T-helper 1 cell (primary cell): ENCODE data around the gene AMELX.

Source experiments
- DNase-seq, 5 donors: peaks; one replicate each; pipeline ENCODE4 v3.0.0-alpha.2; 2012 to 2020
- total RNA-seq, 4 donors: gene quantifications; one replicate each; lab custom pipeline; 2026; lab: John Stamatoyannopoulos, UW

The AMELX gene
- total RNA-seq, result 0 reads per million in 4 donors

- DNase-seq, result no peak
Observed at GRCh38 chrX:11293113-11293512, at the start of gene AMELX. Gene AMELX, plus strand, starts transcription at chrX:11293413. Its CDS starts 1,376 bp downstream, at chrX:11294789.

DNA sequence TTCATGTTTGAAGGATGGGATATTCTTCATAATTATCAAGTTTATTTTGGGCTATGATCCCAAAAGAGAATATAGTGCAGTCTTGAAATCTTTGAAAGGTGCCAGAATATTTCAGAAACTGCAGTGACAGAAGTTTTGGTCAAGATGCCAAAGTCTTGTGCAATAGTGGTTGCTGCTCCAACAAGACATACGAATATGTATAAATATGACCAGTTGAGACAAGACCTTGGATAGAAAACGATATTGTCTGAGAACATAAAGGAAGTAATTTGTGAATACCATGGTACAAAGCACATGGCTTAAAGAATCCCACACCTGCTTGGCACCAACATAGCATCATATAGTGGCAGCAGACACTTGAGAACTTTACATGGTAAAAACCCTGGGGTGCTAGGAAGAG is 48.6 kb upstream of the AMELX start:
- no peak for DNase-seq

GRCh38 chrX:11254417-11255109 is 38.6 kb upstream of the AMELX start:
- no peak for DNase-seq

DNA sequence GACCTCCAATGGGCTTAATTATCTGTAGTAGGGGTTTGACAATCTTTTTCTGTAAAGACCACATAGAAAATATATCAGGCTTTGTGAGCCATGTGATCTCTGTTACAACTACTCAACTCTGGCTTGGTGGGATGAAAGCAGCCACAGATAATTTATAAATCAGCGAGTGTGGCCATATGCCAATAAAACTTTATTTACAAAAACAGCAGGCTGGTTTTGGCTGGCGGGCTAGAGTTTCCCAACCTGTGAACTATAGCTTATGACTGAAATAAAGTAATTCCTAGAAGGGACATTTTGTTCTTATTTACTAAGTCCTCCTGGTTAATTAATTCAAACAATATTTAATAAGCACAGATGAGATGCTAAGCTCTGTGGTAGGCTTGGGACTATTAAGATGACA is 35.9 kb upstream of the AMELX start:
- DNase-seq, result no peak

GRCh38 chrX:11257711-11258110 is 35.5 kb upstream of the AMELX start:
- no peak for DNase-seq

DNA sequence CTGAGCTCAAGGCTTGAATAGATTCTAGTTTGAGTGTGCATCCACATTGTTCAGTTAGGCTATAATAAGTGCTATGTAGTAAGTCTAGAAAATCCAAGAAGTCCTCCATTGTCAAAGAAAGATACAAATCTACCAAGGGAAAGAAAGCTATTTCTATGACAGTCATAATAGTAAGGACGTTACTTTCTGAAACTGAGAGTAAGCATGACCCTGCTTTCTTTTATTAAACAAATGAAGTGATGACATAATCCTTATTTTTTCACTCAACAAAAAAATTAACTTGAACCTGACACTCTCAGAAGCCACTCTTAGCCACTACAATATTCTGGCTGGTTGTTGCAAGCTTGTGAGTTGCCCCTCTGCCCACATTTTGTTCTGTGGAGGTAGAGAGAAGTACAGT is 33.8 kb upstream of the AMELX start:
- DNase-seq, result no peak

DNA sequence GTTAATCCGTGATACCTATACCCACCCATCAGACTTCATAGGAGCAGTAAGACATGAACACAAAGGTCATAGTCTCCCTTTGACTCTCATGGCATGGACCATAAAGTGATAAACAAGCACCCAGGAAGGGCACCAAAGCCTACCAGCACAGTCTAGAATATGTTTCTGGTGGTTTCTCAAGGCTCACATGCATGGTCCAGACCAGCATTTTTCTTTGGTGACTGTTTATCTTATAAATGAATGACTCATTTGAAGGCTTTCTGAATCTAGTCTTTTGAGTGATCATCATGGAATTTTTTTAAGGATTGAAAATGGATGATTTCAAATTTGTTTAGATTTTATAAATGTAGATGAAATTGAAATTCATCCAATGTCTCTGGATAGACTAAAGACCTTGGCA is 32.0 kb upstream of the AMELX start:
- no peak for DNase-seq

DNA sequence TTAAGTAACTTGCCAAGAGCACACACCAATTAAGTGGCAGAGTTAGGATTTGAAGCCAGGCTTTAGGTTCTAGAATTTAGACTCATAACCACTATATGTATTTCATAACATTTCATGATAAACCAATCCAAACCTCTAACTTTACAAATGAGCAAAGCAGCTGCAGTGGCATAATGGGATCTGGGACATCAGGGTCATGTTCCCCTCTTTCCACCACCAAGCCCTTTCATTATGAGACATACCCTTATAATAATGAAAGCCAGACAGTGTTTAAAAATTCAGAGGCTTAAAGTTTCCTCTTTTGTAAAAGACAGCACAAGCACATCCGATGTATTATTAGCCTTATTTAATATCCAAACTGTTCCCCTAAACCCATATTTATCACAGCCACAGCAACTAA is 28.3 kb upstream of the AMELX start:
- DNase-seq, result no peak

DNA sequence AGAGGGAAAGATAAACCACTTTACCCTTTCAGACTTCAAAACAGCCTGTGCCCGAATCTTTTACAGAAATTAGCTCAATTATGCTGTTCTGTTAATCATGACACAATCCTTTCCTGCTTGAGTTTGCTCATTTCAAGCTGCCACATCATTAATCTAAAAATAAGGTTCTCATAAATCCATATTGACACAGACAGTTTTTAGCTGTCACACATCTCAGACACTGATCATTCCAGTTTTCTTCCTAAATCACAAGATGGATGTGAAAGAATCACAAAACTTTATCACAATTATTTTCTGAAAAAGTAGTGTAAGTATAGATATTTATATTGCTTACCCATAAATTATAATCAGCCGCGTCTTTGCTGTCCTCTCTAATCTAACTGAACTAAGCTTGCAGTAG is 27.9 kb upstream of the AMELX start:
- no peak for DNase-seq

GRCh38 chrX:11266573-11267003 is 26.6 kb upstream of the AMELX start:
- no peak for DNase-seq

DNA sequence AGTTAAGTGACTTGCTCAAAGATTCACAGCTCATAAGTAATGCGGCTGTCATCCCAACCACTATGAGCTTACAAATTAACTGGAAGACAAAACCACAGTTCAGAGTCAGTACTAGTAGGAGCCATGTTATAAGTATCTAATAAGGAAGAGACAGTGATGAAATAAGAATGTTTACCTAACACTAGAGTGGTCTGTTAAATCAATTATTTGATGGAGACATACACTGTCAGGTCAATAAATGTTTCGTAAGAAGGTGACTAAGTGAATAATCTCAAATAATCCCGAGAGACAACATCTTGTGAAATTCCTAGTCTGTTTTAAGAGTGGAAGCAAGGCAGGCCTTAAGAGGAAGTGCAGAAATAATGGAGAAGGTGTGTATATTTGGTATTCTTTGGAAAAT is 25.8 kb upstream of the AMELX start:
- DNase-seq, result no peak

GRCh38 chrX:11269006-11269405 is 24.2 kb upstream of the AMELX start:
- no peak for DNase-seq

DNA sequence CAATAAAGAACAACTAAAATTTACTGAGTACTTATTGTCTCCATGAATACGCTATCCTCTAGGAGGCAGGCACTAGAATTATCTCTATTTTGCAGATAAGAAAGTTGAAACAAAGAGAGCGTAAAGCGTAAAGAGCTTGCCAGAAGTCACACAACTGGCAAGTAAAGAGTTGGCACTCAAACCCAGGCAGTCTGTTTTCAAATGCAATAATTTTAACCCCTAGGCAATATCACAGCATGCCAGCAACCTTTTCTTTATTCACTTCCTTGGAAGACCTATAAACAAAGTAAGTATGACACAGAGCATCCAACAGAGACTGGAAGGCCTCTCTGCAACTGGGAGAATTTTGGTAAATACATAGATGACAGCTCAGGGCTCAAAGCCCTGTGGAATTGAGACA is 23.2 kb upstream of the AMELX start:
- DNase-seq, result no peak

DNA sequence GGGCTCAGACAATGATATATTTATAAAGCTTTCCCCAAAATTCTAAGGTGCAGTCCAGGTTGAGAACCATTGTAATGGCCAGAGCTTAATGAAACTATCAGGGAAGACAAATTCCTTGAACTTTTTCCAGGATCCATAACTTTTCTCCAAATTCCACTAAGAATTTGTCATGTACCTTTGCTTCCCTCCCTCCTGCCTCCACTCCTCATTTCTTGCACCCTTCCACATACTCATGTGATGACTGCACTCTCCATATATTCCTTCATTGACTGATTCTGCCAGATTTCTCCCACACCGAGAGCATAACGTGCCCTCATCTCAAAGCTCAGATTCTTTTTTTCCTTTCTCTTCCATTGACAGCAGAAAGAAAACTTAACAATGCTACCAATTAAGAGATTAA is 20.9 kb upstream of the AMELX start:
- DNase-seq, result no peak

- DNase-seq, result no peak
Observed at GRCh38 chrX:11272863-11273262, 20.4 kb upstream of the AMELX start.

GRCh38 chrX:11273544-11273943 is 19.7 kb upstream of the AMELX start:
- no peak for DNase-seq

DNA sequence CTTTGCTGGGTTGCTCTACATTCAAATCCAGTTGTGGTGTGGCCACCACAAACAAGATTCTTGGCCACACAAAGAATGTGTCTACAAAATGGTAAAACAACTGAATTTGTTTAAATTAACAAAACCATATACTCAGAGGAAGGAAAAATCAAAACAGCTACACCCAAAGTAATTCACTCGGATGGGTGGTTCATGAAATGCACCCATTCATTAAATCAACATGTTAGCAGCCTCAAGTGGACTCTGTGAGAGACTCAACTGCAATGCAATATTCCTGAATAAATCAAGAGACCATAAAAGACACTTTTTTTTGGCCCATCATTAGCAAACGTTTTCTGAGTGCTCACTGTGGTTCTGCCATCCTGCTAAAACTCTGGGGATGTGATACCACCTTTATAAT is 11.2 kb upstream of the AMELX start:
- DNase-seq, result no peak

DNA sequence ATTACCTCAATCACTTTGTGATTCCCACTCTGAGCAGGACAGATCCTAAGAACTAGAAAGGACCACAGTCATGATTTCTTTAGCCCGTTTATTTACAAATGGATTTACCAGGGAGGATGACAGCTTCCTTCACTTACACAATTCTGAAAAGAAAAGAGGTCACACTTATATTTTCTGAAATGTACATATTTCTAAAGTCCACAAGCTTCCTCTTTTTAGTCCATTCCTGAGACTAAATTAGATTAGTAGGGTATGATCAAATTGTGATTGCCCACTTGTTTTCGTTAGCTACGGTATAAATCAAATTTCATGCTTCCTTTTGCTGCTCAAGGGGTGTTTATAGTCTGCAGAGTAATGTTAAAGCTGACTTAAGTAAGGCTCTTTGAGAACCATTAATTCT is 7.6 kb upstream of the AMELX start:
- no peak for DNase-seq

GRCh38 chrX:11287505-11287904 is 5.7 kb upstream of the AMELX start:
- no peak for DNase-seq

DNA sequence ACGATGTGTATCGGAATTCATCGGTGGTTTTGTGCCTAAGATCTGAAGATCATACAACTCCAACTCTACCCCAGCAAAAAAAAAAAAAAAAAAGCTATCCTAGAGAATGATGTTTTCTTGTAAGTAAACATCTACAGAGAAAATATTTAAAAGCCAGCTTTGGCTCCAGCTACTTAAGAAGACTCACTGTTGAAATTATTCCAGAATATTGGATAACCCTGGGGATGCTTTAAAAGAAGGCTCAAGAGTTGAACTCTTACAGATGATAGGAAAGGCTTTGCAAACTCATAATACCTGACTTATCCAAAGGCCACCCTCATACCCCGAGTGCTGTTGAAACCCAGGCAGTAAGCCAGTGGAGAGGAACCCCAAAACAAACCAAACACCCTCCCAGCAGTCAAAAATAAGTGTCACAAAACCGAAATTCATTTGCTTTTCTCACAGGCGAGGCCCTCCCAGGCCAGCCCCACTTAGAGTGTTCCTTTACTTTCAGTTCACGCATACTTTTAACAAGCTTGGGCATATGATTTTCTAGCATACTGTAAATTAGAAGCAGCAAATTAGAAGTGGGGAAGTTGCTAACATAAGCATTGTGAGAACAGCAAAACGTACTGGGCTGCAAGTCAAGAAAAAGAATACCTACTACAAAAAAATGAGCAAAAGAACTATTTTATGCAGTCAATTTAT is 2.7 kb upstream of the AMELX start:
- DNase-seq, result no peak

DNA sequence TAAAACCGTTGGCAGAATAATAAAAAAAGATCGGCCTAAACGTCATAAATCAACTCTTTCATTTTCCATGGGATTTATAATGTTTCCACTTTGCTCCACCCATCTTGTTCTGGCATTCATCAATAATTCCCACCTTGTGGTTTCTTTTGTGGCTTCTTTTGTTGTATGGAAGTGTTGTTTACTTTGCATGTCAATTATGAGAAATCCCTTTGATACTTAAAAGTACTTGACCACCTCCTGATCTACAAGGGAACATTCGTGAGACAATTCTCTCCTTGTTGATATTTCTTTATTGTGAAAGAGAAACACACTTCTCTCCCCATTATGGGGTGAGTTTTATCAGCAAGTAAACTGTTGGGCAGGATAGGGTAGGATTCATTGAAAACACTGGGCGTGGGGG is 2.8 kb downstream of the AMELX start:
- DNase-seq, result no peak

DNA sequence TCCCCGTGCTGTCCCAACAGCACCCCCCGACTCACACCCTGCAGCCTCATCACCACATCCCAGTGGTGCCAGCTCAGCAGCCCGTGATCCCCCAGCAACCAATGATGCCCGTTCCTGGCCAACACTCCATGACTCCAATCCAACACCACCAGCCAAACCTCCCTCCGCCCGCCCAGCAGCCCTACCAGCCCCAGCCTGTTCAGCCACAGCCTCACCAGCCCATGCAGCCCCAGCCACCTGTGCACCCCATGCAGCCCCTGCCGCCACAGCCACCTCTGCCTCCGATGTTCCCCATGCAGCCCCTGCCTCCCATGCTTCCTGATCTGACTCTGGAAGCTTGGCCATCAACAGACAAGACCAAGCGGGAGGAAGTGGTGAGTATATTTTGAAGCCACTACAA is 5.4 kb downstream of the AMELX start:
- DNase-seq, result no peak

DNA sequence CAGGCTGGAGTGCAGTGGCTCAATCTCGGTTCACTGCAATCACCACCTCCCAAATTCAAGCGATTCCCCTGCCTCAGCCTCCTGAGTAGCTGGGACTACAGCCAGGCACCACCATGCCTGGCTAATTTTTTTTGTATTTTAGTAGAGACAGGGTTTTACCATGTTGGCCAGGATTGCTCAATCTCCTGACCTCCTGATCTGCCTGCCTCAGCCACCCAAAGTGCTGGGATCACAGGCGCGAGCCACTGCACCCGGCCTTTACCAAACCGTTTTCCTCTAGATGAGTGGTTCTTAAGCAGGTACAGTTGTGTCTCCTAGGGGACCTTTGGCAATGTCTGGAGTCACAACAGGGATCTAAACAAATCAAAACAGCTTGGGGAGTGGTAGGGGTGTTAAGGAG is 11.6 kb downstream of the AMELX start:
- no peak for DNase-seq

DNA sequence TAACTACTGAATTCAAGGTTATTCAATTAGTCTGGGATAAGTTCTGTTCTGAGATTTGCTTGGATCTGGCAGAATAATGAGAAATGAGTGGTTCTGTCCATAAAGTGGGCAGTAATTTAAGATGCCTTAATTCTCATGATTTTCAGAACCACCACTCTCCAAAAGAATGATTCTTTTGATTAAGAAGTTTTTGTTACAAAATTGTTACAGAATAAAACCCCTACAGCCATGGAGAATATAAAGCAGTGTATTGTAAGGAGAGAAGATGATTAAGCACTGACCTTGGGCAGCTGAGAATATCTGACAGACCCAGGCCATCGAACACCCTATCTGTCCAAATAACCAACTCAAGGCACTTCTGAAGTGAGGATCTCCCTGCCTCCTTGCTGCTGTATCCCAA is 12.4 kb downstream of the AMELX start:
- no peak for DNase-seq

DNA sequence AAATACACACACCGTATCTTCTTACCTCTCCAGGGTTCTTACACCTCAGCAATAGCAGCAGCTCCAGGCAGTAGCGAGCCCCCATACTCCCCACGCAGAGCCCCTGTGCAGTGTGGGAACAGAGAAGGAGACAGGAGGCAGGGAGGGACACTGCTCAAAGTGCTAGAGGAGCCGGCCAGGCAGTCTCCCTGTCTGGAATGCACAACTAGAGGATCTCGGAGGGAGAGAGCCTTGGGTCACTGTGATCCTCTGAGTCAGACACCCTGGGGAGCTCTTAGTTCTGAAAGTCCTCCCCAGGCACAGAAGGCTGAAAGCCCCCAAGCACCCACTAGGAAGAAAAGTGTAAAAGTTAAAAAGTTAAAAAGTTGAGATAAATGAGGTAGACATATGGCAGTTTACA is 16.0 kb downstream of the AMELX start:
- no peak for DNase-seq
